Right atrium auricular region (tissue), 2 donors: ENCODE data around the gene CASP9. TPM values are rescaled to one million over a fixed set of nuclear protein-coding genes. Genes with fewer than 3 reads are reported as not detected.

Source experiments
- DNase-seq: peaks from one replicate; pipeline ENCODE4 v3.0.0-alpha.2; 2019; ENCODE audit warnings: low spot score
- H3K27ac ChIP-seq, 2 donors: fragments of 200-600 bp; sonication (generic); 1 replicate in 1 of 2; 2 replicates in 1 of 2; pipeline ENCODE4 v1.5.1; 2016 to 2019
- H3K27me3 ChIP-seq, 2 donors: fragments of 200-600 bp; sonication (generic); one replicate each; pipeline versions ENCODE4 v1.5.1 to v1.6.0; 2017 to 2019
- H3K36me3 ChIP-seq: fragments of 200-600 bp; sonication (generic); one replicate; pipeline ENCODE4 v1.5.1; 2016
- H3K4me1 ChIP-seq, 2 donors: fragments of 200-600 bp; sonication (generic); one replicate each; pipeline versions ENCODE4 v1.5.1 to v1.6.0; 2017 to 2019
- H3K4me3 ChIP-seq, 2 donors: fragments of 200-600 bp; sonication (generic); 1 replicate in 1 of 2; 2 replicates in 1 of 2; pipeline ENCODE4 v1.5.1; 2017 to 2019; ENCODE audit warnings: mild to moderate bottlenecking in 1 of 2, moderate library complexity in 1 of 2
- H3K9me3 ChIP-seq, 2 donors: fragments of 200-600 bp; sonication (generic); one replicate each; pipeline ENCODE4 v1.5.1; 2019
- CTCF ChIP-seq, 2 donors: fragments of 200-600 bp; sonication (generic); IDR thresholded peaks; one replicate each; pipeline ENCODE4 v1.5.1; 2019; ENCODE audit warnings: antibody characterized with exemption in 2 of 2
- total RNA-seq, 2 donors: library from RNA; depleted of rRNA; stranded (reverse); fragments of >200 nt; gene quantifications; one replicate each; pipeline ENCODE4 v1.1.0, GENCODE V29; 2016

CASP9 gene
- total RNA-seq, 2 donors from 2014 or later = 6.8 to 11.9 TPM

GRCh38 chr1:15538771-15539170 lies 14.8 kb upstream of the CASP9 start:
- Histone ChIP-seq H3K27me3 (no peaks in the 10 kb centered on the region), H3K4me1 (no peaks in the 10 kb centered on the region), H3K4me3 (no peak overlapping the region), H3K9me3 (no peaks in the 10 kb centered on the region), H3K36me3 (peaks cover 72% of the 10 kb centered on the region), H3K27ac (no peak overlapping the region)
- no peak for TF ChIP-seq CTCF (IDR thresholded peaks at IDR 0.05)
- no peak for DNase-seq

GRCh38 chr1:15531682-15532081 lies 7.7 kb upstream of the CASP9 start:
- peaks cover 0 to 10% of the 10 kb centered on the region in 2 donors for H3K4me1 ChIP-seq
- peaks cover 34% of the 10 kb centered on the region for H3K36me3 ChIP-seq
- no peak for TF ChIP-seq CTCF (IDR thresholded peaks at IDR 0.05)
- no peak overlapping the region for H3K27ac ChIP-seq
- no peaks in the 10 kb centered on the region for H3K9me3 ChIP-seq
- no peaks in the 10 kb centered on the region for H3K27me3 ChIP-seq
- no peak overlapping the region for H3K4me3 ChIP-seq
- no peak for DNase-seq

- Histone ChIP-seq H3K27ac (no peak overlapping the region), H3K36me3 (peaks cover 28% of the 10 kb centered on the region)
- TF ChIP-seq CTCF (IDR thresholded peaks at IDR 0.05) = no peak
Measured at GRCh38 chr1:15531003-15531402, 7.0 kb upstream of the CASP9 start.

GRCh38 chr1:15526490-15527339 lies 2.7 kb upstream of the CASP9 start, which contains the start of gene DNAJC16:
TSS of gene DNAJC16 (plus strand) at chr1:15526848. CDS start at chr1:15529106, 2,258 bp downstream.
- TF ChIP-seq CTCF (IDR thresholded peaks at IDR 0.05) = no peak
- Histone ChIP-seq H3K36me3 (peaks cover 6% of the 10 kb centered on the region), H3K4me1 (peaks cover 0 to 31% of the 10 kb centered on the region in 2 donors), H3K27ac (peak within 1 kb of the TSS; percentile 92 to 99), H3K9me3 (no peaks in the 10 kb centered on the region), H3K4me3 (peak within 1 kb of the TSS; percentile 95 to 99), H3K27me3 (no peaks in the 10 kb centered on the region)
- DNase-seq = peak; percentile 100

More at GRCh38 chr1:15531003-15531402, 7.0 kb upstream of the CASP9 start:
- Histone ChIP-seq H3K27me3 (no peaks in the 10 kb centered on the region), H3K4me1 (peaks cover 0 to 13% of the 10 kb centered on the region in 2 donors), H3K4me3 (no peak overlapping the region), H3K9me3 (no peaks in the 10 kb centered on the region)
- no peak for DNase-seq

- H3K4me1 ChIP-seq = peaks cover 0 to 31% of the 10 kb centered on the region in 2 donors
- peak overlapping the region; percentile 92 to 99 for H3K27ac ChIP-seq
- no peak for TF ChIP-seq CTCF (IDR thresholded peaks at IDR 0.05)
- peak overlapping the region; percentile 10 to 95 for H3K4me3 ChIP-seq
- no peak for DNase-seq
- H3K9me3 ChIP-seq = no peaks in the 10 kb centered on the region
- H3K36me3 ChIP-seq = peaks cover 6% of the 10 kb centered on the region
- H3K27me3 ChIP-seq = no peaks in the 10 kb centered on the region
Measured at GRCh38 chr1:15526021-15526489, 2.0 kb upstream of the CASP9 start.
